ENCODE results near the gene SLC26A6. TPM values are rescaled to one million over a fixed set of nuclear protein-coding genes. Genes with fewer than 3 reads are reported as not detected.

The SLC26A6 gene
- total and polyA plus RNA-seq, 4 donors, result 4.4 to 13.1 (median 6.3) TPM

DNA sequence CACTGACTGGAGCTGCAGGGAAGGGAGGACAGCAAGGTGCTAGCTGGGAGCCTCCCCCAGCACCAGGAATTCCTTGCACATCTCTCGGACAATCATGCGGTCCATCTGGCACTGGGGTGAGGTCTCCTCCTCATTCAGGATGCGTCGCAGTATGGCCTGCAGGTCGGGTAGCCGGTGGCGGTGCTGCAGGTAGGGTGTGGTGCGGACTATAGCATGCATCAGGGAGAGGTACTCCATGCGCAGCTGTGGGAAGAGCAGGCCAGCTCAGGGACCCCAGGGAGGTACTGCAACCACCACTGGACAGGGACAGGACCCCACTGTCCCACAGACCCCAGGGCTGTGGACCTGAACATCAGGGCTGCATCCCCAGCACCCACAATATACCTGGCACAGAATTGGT is 39.2 kb upstream of the SLC26A6 start:
- 93% methylated on average over 9 of the region's 9 CpGs for WGBS
- DNase-seq (ENCODE audit: low spot score), result no peak
- H3K36me3 ChIP-seq (ENCODE audit: control insufficient read depth in 4 of 4, insufficient read depth in 3 of 4, low read depth in 1 of 4, low read length in 3 of 4), result peaks cover 7 to 47% (median 17%) of the 10 kb centered on the region in 4 donors

DNA sequence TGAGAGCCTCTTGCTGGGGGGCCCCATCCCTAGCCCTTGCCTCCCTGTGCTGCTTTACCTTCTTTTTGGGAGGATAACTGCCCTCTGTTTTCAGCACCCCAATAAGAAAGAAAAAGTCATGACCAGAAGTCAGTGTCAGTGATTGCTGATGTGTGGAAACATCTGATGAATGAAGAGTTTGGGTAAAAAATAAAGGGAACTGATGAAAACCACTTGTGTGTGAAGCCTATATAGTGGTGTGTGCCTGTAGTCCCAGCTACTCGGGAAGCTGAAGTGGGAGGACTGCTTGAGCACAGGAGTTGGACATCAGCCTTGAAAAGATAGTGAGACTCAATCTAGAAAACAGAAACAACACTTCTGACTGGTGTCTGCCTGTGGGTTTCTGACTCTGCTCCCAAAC is 37.3 kb upstream of the SLC26A6 start:
- H3K27me3 ChIP-seq (ENCODE audit: control insufficient read depth in 4 of 4, insufficient read depth in 4 of 4, low read length in 3 of 4), result no peaks in the 10 kb centered on the region
- 78% methylated on average over 1 of the region's 1 CpG for WGBS
- TF ChIP-seq, protein P1, sequence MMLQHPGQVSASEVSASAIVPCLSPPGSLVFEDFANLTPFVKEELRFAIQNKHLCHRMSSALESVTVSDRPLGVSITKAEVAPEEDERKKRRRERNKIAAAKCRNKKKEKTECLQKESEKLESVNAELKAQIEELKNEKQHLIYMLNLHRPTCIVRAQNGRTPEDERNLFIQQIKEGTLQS (IDR thresholded peaks at IDR 0.05), result no peak
- TF ChIP-seq RAD21 (IDR thresholded peaks at IDR 0.05) (no peak), HNF4G (IDR thresholded peaks at IDR 0.05) (no peak), HNF4A (conservative IDR thresholded peaks at IDR 0.05) (no peak), TAF1 (conservative IDR thresholded peaks at IDR 0.05) (no peak), JUND (IDR thresholded peaks at IDR 0.05) (no peak), FOXA1 (IDR thresholded peaks at IDR 0.05) (no peak)
- TF ChIP-seq, protein P2, sequence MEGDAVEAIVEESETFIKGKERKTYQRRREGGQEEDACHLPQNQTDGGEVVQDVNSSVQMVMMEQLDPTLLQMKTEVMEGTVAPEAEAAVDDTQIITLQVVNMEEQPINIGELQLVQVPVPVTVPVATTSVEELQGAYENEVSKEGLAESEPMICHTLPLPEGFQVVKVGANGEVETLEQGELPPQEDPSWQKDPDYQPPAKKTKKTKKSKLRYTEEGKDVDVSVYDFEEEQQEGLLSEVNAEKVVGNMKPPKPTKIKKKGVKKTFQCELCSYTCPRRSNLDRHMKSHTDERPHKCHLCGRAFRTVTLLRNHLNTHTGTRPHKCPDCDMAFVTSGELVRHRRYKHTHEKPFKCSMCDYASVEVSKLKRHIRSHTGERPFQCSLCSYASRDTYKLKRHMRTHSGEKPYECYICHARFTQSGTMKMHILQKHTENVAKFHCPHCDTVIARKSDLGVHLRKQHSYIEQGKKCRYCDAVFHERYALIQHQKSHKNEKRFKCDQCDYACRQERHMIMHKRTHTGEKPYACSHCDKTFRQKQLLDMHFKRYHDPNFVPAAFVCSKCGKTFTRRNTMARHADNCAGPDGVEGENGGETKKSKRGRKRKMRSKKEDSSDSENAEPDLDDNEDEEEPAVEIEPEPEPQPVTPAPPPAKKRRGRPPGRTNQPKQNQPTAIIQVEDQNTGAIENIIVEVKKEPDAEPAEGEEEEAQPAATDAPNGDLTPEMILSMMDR (IDR thresholded peaks at IDR 0.05; ENCODE audit: low read depth, low read length, missing input control), result no peak
- TF ChIP-seq, protein P3, sequence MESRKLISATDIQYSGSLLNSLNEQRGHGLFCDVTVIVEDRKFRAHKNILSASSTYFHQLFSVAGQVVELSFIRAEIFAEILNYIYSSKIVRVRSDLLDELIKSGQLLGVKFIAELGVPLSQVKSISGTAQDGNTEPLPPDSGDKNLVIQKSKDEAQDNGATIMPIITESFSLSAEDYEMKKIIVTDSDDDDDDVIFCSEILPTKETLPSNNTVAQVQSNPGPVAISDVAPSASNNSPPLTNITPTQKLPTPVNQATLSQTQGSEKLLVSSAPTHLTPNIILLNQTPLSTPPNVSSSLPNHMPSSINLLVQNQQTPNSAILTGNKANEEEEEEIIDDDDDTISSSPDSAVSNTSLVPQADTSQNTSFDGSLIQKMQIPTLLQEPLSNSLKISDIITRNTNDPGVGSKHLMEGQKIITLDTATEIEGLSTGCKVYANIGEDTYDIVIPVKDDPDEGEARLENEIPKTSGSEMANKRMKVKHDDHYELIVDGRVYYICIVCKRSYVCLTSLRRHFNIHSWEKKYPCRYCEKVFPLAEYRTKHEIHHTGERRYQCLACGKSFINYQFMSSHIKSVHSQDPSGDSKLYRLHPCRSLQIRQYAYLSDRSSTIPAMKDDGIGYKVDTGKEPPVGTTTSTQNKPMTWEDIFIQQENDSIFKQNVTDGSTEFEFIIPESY (IDR thresholded peaks at IDR 0.05), result no peak
- TF ChIP-seq, protein P4, sequence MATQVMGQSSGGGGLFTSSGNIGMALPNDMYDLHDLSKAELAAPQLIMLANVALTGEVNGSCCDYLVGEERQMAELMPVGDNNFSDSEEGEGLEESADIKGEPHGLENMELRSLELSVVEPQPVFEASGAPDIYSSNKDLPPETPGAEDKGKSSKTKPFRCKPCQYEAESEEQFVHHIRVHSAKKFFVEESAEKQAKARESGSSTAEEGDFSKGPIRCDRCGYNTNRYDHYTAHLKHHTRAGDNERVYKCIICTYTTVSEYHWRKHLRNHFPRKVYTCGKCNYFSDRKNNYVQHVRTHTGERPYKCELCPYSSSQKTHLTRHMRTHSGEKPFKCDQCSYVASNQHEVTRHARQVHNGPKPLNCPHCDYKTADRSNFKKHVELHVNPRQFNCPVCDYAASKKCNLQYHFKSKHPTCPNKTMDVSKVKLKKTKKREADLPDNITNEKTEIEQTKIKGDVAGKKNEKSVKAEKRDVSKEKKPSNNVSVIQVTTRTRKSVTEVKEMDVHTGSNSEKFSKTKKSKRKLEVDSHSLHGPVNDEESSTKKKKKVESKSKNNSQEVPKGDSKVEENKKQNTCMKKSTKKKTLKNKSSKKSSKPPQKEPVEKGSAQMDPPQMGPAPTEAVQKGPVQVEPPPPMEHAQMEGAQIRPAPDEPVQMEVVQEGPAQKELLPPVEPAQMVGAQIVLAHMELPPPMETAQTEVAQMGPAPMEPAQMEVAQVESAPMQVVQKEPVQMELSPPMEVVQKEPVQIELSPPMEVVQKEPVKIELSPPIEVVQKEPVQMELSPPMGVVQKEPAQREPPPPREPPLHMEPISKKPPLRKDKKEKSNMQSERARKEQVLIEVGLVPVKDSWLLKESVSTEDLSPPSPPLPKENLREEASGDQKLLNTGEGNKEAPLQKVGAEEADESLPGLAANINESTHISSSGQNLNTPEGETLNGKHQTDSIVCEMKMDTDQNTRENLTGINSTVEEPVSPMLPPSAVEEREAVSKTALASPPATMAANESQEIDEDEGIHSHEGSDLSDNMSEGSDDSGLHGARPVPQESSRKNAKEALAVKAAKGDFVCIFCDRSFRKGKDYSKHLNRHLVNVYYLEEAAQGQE (IDR thresholded peaks at IDR 0.05), result no peak

More for the DNA sequence above, 39.2 kb upstream of the SLC26A6 start:
- Histone ChIP-seq H3K4me3 (ENCODE audit: low read depth in 1 of 3, low read length in 3 of 3) (no peak overlapping the region), H3K4me1 (ENCODE audit: control insufficient read depth in 4 of 4, insufficient read depth in 4 of 4, low read length in 3 of 4) (no peaks in the 10 kb centered on the region), H3K27me3 (ENCODE audit: control insufficient read depth in 4 of 4, insufficient read depth in 4 of 4, low read length in 3 of 4) (no peaks in the 10 kb centered on the region), H3K9ac (ENCODE audit: low read depth in 1 of 2, low read length in 2 of 2) (no peak overlapping the region), H3K9me3 (ENCODE audit: control insufficient read depth in 4 of 4, low read length in 3 of 4) (no peaks in the 10 kb centered on the region), H3K27ac (ENCODE audit: low read depth in 1 of 2, low read length in 2 of 2) (no peak overlapping the region)
- no peak for TF ChIP-seq HNF4A (conservative IDR thresholded peaks at IDR 0.05)
- no peak for TF ChIP-seq NR2F2 (IDR thresholded peaks at IDR 0.05)
- TF ChIP-seq, protein P4 (IDR thresholded peaks at IDR 0.05), result no peak
- no peak for TF ChIP-seq EGR1 (IDR thresholded peaks at IDR 0.05; ENCODE audit: low read depth in 2 of 2)
- TF ChIP-seq TAF1 (conservative IDR thresholded peaks at IDR 0.05), result no peak
- TF ChIP-seq, protein P3 (IDR thresholded peaks at IDR 0.05), result no peak
- TF ChIP-seq GABPA (IDR thresholded peaks at IDR 0.05 in 1 of 2, conservative IDR thresholded peaks at IDR 0.05 in 1 of 2), result no peak
- TF ChIP-seq, protein P1 (IDR thresholded peaks at IDR 0.05), result no peak
- TF ChIP-seq RAD21 (IDR thresholded peaks at IDR 0.05), result no peak
- TF ChIP-seq SP1 (IDR thresholded peaks at IDR 0.05), result no peak
- TF ChIP-seq, protein P5, sequence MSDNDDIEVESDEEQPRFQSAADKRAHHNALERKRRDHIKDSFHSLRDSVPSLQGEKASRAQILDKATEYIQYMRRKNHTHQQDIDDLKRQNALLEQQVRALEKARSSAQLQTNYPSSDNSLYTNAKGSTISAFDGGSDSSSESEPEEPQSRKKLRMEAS (IDR thresholded peaks at IDR 0.05), result no peak
- TF ChIP-seq FOXA1 (IDR thresholded peaks at IDR 0.05), result no peak

More for the DNA sequence above, 37.3 kb upstream of the SLC26A6 start:
- H3K4me3 ChIP-seq (ENCODE audit: low read depth in 1 of 3, low read length in 3 of 3), result no peak overlapping the region
- H3K36me3 ChIP-seq (ENCODE audit: control insufficient read depth in 4 of 4, insufficient read depth in 3 of 4, low read depth in 1 of 4, low read length in 3 of 4), result peaks cover 0 to 28% (median 4%) of the 10 kb centered on the region in 4 donors
- no peaks in the 10 kb centered on the region for H3K9me3 ChIP-seq (ENCODE audit: control insufficient read depth in 4 of 4, low read length in 3 of 4)
- no peak overlapping the region for H3K9ac ChIP-seq (ENCODE audit: low read depth in 1 of 2, low read length in 2 of 2)
- H3K27ac ChIP-seq (ENCODE audit: low read depth in 1 of 2, low read length in 2 of 2), result no peak overlapping the region
- DNase-seq (ENCODE audit: low spot score), result no peak
- H3K4me1 ChIP-seq (ENCODE audit: control insufficient read depth in 4 of 4, insufficient read depth in 4 of 4, low read length in 3 of 4), result no peaks in the 10 kb centered on the region
